HG02970 (cell line): ENCODE results near the gene CHST10.
"Not testable (repeated sequence)": the region's sequence is repeated elsewhere in the genome, so short reads cannot be mapped to it uniquely, and the experiment has no call there.

Experiments
- ATAC-seq: cut with Tn5 transposase; IDR thresholded peaks from one replicate; pipeline ENCODE4 v1.9.1; 2021; ENCODE audit warnings: mild to moderate bottlenecking, moderate library complexity, moderate number of reproducible peaks; ENCODE audit not compliant: unreplicated experiment, low FRiP score

Gene CHST10

GRCh38 chr2:100344433-100344832, 73.0 kb downstream of the CHST10 start:
- ATAC-seq: no peak

GRCh38 chr2:100342466-100342865, 75.0 kb downstream of the CHST10 start:
- not testable (repeated sequence) for ATAC-seq
